GM18858 (cell line): Measurements from ENCODE around the gene DLX6.

Source experiments
- ATAC-seq: cut with Tn5 transposase; IDR thresholded peaks from one replicate; pipeline ENCODE4 v1.9.1; 2021; ENCODE audit not compliant: unreplicated experiment

Gene DLX6

DNA sequence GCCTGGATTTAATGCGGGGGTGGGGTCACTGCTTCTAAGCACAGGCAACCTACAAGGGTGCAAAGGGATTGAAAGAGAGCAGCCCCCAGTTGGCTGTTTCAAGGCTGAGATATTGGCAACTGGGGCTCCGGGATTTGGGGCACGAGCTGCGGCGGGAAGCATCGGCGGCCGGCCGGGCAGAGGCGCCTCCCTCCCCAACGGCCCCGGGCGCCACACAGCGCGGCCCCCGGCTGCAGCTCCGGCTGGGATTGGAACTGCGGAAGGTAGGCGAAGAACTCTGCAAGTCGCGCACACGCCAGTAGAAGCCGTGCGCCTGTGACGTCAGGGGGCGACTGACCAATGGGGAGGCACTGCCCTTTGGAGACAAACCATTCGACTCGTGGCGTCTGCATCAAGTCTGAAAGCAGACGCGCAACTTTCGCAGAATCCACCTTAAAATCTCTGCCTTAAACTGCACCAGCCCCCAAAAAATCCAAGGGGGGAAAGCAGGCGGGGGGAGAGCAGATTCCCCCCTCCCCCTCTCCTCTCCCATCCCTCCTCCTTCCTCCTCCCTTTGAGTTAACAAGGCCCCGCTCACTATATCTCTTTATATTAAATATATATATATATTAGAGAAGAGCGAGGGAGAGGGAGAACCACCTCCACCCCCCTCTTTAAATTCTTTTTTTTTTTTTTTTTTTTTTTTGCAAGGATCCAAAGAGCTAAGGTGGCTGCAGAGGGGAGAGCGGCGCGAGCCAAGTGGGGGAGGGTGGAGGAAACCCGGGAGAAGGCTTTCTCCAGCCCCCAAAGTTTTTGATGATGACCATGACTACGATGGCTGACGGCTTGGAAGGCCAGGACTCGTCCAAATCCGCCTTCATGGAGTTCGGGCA lies at the start of gene DLX6:
Gene DLX6 (plus strand): TSS at position 371 of the 872 bp plus-strand sequence. CDS start 425 bp downstream, at position 796.
- ATAC-seq, result no peak

DNA sequence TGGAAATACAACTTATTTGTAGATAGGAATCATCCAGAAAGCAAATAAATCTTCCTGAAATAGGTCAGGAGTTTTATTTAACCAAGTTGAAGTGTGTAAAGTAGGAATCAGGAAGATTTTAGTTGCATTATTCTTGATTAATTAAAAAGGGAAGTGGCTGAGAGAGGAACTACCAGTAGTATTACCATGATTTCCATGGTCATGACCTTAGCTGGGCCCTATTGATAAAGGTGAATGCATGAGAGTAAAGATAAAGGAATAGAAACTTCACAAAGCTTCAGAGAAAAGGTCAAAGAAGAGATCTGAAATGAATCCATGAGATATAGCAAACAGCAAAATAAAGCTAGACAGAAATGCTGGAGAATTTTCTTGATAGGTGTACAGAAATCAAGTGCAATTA lies 46.2 kb upstream of the DLX6 start:
- no peak for ATAC-seq

DNA sequence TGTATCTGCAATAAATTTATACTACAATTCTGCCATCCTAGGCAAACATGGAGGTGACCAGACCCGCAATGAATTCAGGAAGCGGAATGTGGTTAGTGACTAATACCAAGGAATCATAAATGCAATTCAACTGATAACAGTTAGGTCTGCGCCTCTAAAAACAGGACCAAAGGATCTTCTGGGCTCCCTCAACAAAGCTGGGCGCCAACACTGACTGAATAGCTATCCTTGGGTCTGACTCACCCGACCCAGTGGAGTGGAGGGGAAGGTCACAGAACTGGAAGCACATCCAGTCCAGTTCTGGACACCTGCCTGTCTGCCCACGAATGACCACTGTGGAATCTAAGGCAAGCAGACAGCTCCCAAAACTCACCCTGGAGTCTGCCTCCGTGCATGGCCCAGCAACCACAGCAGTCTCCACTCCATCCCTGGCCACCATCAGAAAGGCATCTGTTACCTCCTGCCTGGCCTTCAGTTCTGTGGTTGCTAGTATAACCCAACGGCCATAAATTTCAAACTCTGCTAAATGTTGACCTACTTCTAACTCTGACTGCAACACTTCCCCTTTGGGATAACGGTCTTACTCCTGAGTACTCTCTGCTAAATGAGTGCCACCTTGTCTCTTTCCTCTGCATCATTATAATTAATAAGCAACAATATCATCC lies 43.0 kb upstream of the DLX6 start:
- ATAC-seq, result no peak

DNA sequence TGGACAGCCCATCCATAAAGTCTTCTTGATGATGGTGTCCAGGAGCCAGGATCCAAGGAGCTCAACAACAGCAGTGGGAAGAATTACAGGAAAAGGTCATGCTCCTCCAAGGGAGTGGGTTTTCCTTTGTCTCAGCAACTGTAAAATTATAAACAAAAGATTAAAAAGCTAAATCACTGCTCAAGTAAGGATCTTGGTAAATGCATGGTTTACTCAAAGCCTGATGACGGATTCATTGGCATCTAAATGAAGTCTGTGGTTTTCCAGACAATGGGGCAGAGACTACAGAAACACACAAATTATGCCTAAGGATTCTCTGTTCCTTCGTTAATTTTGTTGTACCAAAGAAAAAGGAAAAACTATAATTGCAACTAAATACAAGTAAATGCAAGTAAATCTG lies 36.4 kb upstream of the DLX6 start:
- no peak for ATAC-seq

DNA sequence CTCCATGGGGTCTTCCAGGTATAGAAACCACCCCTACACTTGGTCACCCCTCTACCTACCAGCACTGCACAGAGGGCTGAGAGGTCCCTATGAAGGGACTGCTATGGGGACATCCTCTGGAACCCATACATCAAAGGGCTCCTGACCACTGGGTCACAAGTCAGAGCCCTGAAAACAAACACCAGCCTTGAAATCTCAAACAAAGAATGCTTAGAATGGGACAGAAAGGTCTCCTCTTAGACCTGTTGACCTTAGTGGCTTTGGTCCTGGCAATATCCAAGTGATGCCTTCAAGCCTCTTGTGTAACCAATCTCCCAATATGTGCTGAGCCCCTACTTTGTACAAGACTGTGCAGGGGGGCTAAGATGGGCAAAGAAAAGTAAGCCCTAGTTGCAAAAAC lies 34.6 kb upstream of the DLX6 start:
- no peak for ATAC-seq

DNA sequence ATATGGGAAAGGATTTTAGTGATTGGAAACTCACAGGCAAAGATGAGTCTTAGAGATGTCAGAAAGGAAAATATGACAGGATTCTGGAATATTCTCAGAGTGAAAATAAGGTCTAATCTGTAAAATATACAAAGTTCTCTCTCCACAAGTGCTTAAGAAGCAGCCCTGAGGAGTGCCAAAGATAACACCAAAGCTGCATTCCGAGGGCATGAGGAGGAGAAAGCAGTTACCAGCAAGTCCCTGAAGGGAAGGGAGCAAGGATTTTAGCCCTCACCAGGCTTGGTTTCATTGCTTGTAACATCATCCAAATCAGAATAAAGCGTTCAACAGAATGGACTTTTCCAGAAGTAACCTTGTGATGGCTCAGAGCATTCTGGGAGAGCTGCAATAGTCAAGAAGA lies 31.4 kb upstream of the DLX6 start:
- ATAC-seq, result no peak

DNA sequence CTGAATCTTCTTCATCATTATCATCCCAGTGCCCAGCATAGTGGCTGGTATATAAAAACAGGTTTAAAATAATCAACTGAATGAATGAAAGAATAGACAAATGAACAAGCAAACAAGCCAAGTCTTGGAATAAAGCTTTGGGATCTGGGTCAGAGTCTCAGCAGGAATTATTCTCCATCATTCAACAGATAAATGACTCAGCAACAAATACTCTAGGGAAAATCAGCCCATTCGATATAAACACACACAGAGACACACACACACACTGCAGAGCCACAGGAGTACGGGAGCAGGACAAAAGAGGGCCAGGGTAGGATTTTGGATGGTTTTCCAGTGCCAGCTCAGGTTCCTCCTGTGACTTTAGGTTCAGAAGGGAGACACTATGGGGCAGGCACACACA lies 29.2 kb upstream of the DLX6 start:
- no peak for ATAC-seq

DNA sequence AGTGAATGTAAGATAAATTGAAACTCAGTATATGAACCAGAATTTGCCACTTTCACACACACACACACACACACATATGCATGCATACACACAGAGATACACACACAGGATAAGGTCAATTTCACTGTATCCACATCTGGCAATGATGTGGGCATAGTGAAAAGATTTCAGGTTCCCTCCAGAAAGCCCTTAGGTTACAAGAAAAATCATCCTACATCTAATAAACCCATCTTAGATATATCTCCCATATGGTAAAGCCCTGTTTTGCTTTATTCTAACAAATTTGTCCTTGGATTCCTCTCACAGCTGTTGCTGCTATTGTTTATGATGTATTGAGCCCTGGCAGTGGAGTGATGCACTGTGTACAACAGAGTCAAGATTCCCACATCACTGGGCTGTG lies 27.9 kb upstream of the DLX6 start:
- no peak for ATAC-seq

DNA sequence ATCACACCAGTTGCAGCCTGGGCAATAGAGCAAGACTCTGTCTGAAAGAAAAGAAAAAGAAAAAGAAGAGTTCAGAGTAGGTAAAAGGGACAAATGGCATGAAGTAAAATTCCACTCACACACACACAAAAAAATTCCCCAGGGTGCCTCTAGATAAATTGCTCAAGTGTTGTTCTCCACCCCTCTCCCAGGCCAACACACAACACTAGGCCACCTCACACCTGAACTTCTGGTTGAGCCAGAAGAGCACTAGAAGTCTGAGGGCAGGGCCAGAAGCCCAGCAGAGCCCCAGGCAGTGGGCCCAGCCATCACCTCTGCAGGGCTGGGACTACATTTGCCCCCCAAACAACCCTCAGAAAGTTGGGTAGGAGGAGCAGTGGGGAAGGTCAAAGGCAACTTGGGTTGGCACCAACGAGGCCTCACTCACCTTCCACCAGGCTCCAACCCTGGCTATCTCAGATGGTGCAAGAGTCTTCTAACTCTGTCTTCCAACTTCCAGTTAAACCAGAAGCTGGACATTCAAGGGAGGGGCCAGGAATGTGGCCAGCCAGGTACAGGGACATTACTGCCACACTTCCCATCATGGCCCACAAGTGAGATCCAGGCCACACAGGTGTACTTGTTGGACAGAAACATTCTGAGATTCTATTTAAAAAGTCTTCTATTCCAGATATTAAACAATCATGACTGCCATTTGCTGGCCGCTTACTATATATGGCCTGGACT lies 25.6 kb upstream of the DLX6 start:
- no peak for ATAC-seq

DNA sequence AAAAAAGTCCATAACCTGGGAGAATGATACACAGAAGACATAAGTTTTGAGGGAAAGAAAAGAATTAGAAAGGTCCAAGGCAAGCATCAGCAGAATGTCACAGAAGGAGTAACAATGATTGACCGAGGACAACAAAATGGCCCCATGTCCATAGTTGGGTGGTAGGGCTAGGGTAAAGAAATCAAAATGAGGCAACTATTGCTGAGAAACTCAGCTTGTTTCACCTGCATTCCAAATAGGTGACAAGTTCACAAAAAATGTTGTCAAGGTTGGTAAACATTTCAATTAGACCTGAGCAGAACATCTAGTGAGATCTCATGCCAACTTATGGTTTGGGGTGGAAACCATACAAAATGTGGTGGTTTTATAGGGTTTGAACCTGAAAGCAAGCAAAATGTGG lies 22.8 kb upstream of the DLX6 start:
- ATAC-seq, result no peak

DNA sequence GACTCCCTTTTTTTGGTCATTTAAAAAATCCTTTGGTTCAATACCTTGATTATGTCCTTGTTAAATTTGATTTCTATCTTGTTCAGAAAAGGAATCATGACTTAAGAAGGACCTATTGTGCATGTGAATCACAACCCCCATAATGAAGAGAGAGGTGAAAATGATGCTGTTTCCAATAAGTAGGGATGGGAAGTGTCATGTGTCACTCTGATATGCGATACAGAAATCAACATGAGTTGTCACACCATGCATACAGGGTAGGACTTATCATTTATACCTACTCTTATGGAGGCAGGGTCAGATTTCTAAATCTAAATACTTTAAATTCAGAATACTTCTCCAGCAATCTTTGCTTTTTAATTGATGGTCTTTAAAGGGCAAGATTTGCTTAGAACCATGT lies 19.4 kb upstream of the DLX6 start:
- no peak for ATAC-seq

DNA sequence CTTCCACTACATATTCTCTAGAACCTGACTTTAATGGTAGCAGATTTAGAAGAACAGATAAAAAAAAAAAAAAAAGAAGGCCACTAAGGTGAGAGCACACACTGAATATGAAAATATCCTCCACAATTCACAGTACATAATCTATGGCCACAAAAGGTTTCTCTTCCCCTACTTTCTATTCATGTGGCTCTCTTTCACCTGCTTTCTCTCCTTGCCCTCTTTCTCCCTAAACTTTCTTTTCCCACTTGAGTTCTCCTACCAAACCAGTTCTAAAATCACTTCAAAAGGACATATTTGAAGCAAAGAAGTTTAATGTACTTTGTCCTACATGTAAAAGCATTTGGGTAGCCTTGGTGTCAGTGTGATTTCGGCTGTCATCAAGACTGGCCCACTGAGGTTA lies 18.5 kb upstream of the DLX6 start:
- ATAC-seq, result no peak

DNA sequence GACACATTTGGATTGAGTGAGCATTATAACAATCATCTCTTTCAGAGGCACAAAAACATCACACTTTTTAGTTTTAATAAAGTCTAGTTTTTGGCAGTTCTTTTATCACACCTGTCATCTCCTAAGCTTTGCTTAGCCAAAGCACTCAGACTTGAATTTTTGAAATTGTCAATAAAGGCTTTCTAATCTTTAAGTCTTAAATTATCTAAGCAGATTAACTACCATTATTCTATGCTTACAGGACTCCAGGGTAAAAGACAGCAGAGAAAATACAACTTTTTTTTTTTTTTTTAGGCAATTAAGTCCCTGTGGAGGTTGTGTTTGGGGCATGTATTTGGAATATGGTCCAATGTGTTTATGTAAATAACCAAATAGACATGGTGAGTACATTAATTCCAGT lies 17.6 kb upstream of the DLX6 start:
- no peak for ATAC-seq

DNA sequence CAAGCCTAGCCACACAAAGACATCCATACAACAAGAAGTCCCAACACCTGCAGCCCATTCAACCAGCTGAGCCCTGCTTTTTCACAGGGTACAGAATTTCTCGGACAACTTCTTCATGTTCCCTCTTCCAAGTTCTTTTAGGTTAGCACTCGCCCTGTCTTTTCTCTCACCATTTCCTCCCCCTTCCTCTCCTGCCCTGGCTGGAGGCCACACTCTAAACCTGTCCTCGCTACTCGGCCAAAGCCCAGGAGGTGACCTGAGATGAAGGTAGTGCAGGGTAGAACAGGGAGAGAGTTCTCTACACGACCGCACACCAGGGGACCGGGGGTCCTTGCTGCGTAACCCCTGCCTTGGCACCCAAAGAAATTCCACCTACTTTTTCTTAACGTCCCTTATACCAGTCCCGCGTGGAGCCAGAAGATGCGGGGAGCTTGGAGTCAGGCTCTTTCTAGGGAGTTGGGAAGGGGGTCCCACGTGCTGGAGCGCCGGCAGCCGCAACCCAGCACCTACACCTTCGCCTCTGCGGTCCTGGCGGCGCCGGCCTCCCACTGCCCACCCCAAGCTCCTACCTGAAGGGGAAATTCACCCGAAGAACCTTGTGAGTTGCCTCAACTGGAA lies 16.0 kb upstream of the DLX6 start:
- no peak for ATAC-seq

DNA sequence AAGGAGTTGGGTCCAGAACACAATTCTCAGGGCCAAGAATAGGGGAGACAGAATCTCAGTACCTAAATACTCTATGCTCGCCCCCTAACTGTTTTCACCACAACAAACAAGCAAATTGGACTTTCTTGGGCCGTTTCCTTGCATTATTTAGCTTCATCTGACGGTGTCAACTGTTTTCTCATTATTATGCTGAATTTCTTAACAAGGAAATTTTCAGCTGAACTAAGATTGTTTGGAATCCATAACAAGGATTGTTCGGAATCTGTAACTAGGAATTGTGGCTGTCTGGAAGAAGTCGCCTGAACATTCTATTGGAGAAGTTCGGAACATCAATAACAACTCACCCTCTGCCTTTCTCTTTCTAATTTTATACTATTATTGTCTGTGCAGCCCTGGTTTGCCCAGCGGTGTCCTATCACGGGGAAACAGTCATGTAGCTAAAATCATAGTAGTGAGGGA lies 15.5 kb upstream of the DLX6 start:
- ATAC-seq, result no peak

DNA sequence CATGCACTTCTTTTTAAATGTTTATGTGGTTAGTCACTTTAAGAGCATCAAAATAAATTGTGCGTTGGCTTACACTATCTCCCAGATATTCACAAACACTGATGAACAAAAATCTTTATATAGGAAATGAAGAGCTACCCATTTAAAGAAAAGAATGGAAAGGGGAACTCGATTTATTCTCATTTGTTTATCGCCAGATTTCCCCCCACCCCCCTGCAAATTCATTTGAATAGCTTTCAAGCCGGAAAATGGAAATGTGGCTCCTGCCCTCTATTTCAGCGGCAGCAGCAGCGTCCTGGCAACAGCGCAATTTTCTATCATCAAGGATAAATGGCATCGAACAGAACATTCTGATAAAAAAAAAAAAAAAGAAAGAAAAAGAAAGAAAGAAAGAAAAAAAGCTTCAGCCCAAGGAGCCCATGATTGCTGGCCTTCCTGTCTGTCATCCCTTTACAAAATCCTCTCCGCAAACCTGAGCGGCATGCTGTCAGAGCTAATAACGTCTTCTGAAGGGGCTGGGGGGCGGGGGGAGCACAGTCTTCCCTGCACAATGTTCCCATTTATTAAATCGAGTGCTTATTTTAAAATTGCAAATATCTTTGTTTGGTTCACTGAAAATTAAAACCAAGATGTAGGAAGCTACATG lies 13.7 kb upstream of the DLX6 start:
- no peak for ATAC-seq

DNA sequence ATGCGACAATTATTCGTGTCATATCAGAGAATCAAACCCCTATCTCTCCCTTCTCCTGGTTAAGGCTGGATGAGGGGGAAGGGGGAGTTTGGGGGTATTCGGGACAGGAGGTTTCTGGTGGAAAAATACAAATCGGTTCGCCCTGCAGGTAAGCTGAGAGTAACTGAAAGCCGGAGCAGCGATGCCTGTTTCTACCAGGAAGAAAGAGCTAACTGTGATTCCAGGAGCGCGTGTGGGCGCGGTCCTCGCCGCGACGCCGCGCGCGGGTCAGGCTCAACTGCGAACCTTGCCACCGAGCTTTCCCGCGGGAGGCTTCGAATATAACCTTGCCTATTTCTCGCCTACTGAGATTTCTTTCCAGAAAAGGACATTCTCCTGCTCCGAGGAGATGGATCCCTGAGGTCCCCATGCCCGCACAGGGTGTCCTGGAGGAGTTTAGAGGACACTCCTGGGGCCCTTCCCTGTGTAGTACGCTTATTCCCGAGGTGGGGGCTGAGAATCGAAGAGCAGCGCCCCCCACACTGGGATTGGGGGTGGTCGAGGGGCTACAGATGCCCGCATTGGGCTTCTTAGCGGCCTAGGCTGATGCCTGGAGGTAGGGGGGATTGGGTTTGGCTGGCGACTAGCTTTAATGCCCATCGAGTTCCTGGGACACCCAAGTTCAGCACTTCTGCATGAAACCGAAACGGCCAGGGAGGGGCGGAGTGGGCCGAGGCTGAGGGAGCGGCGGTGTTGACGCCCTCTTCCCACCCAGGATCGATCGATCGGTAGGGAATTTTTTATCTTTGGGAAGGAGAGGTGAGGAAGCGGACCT lies 13.0 kb upstream of the DLX6 start:
- ATAC-seq, result no peak

DNA sequence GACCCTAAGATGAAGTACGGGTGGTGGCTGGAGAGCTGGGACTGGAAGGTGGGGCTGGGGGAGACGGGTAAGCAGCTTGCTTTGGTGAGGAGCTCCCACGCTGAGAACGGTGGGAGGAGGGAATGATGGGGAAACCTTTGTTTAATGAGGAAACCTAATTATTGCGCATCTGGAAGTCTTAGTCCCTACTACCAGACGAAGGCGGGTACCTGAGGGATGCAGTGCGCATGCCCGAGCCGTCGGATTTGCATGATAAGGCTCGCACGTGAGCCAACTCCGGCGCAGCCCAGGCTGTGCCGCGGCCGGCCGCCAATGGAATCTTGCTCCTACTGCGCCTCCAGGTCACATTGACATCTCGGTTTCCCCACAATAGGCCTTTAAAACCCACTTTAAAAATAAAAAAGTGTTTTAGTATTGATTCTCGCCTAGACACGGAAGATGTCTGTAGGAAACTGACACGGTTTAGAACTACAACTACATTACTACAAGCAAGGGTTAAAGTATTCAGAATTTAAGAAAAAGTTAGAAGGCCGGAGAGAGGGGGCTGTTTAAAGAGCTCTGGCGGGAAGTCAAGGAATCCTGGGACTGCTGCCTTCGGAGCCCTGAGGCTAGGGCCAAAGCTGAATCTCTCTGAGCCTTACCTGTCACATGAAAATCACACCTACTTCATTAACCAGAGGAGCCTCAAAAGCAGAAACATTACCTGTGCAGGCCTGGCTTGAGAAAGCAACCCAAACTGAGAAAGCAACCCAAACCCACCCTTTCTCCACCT lies 12.1 kb upstream of the DLX6 start:
- ATAC-seq, result no peak

DNA sequence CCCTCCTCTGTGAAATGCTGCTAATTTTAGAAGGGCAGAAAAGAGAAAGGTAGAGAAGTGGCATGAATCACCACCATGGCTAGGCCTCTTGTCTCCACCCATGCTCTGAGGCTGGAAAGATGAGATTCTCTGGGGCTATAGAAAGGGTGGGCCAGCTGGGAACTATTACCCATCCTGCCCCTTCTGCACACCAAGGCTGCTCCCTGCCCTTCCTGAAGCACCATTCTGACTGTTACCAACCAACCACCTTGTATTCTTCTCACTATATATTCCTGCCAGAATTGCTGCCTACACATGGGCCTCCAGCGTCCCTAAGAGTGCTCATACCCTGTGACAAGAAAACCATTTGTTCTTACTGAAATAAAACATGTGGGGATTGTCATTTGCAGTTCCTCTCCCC lies 11.4 kb upstream of the DLX6 start:
- no peak for ATAC-seq
